GM15510 (cell line): ENCODE data around the gene METTL14.

Experiments used
- POLR2A ChIP-seq: IDR thresholded peaks from 3 replicates; pipeline ENCODE4 v1.6.1; 2011; ENCODE audit warnings: borderline replicate concordance; ENCODE audit not compliant: insufficient read length; ENCODE audit errors: extremely low read depth

Gene METTL14

GRCh38 chr4:118684873-118685811, at the start of gene METTL14:
METTL14 (plus strand) TSS chr4:118685392; CDS start chr4:118685535, 143 bp downstream.
- TF ChIP-seq POLR2A: peak; percentile 75

DNA sequence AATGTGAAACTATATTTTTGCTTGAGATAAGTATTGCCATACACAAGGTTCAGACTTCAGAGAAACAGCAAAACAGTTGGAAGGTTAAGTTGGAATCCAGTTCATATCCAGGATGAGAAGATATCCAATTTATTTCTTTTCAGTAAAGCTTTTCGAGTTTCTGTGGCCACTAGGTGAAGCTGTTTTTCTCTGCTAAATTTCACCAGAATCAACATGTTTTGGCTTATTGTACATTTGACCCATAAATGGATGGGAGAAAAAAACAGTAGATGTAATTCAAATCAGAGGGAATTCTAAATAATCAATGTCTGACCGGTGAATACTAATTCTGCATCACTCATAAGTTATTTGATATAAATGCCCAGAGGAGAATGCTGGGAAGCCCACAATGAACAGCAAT, 9.1 kb upstream of the METTL14 start:
- no peak for TF ChIP-seq POLR2A

DNA sequence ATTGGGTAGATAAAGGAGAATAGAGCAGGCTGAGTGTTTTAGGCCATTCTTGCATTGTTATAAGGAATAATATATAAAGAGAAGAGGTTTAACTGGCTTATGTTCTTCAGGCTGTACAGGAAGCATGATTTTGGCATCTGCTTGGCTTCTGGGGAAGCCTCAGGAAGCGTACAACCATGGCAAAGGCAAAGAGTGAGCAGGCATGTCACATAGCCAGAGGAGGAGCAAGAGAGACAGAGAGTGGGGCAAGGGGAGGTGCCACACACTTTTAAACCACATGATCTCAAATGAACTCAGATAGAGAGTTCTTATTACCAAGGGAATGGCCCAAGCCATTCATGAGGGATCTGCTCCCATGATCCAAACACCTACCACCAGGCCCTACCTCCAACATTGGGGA, 4.4 kb upstream of the METTL14 start:
- no peak for TF ChIP-seq POLR2A

DNA sequence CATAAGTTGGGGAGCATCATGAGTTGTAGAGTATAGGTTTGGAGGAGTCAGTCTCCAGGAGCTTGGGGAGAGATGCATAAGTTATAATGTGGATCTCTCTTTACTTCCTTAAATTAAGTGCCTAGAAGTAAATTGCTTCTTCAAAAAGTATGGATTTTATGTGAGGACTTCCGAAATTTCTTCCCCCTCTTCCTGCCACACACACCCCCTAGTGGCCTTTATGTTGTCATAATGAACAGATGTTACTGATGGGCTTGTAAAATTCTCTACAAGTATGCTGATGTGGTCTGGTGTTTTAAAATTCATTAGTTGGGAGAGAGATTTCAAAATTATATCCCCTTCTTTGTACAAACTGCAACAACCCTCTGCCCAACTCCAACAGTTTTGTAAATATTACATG, 2.3 kb upstream of the METTL14 start:
- TF ChIP-seq POLR2A: no peak

DNA sequence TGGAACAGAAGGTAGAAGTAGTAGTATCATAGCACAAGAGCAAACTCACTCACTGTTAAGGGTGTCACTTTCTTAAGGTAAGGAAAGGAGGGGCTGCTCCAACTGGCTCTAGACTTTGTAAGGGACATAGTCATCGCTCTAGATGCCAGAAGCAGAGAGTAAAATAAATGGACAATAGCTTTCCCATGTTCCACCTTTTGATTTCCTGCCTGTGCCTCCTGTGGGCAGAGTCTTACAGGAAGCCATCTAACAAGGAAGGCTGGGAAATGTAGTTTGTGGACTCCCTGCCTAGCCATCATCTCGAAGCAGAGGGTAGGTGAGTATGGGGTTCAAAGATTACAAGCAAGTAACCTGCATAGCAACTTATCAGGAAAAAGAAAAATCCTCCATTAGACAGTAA, 1.7 kb upstream of the METTL14 start:
- TF ChIP-seq POLR2A: no peak

GRCh38 chr4:118703118-118703517, 17.9 kb downstream of the METTL14 start:
- TF ChIP-seq POLR2A: no peak

- TF ChIP-seq POLR2A: no peak
Observed at GRCh38 chr4:118711052-118711451, 25.9 kb downstream of the METTL14 start.

DNA sequence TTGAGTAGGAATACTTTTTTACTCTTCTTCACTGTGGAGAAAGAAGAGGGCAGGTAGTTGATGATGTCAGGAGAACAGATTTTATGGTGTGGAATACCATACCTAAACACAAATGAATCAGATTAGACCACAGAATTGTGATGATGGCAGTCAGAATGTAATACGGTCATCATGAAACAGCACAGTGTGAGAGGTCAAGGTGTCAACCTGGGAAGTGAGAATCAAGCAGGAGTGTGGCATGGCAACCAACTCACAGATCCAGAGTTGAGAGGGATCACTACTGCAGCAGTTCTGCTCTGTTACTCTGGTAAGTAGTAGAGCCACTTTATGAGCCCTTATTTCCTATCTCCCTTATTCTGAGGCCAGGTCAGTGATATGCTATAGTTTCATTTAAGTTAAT, 27.7 kb downstream of the METTL14 start:
- TF ChIP-seq POLR2A: no peak

- TF ChIP-seq POLR2A: no peak
Observed at GRCh38 chr4:118714682-118715081, 29.5 kb downstream of the METTL14 start.

- TF ChIP-seq POLR2A: no peak
Observed at GRCh38 chr4:118716304-118716703, 31.1 kb downstream of the METTL14 start.

DNA sequence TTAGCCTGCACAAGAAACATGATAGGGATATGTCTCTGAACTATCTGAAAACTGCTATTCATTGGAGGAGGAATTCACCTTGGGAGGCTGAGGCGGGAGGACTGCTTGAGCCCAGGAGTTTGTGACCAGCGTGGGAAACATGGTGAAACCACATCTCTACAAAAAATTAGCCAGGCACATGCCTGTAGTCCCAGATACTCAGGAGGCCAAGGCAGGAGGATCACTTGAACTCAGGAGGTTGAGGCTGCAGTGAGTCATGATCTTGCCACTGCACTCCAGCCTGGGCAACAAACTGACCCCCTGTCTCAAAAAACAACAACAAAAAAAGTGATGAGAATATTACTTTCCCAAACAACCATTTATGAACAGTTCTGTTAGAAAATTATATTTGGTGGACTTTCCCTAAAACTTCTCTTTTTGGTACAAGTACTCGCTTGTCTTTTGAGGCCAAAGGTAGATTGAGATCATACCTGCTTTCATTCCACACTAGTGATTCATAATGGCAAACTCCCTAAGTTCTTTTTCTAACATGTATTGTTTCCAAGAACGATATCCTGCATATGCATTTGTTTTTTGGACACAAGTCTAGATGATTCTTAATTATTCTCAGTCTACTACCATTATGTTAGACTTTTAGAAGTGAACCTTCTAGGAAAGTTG, 33.4 kb downstream of the METTL14 start:
- TF ChIP-seq POLR2A: no peak

DNA sequence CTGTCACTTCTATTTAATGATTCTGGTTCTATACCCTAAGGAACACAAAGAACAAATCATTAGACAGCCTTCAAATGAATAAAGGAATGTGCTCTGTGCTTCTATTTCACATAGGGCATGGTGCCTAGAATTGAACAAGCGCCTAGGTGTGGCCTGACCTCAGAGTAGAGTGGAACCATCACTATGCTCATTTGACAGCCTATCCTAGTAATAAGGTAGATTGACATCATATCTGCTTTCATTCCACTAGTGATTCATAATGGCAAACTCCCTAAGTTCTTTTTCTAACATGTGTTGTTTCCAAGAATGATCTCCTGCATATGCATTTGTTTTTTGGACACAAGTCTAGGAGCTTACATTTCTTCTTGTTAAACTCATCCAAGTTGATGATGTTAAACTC, 36.6 kb downstream of the METTL14 start:
- no peak for TF ChIP-seq POLR2A

GRCh38 chr4:118723369-118723768, 38.2 kb downstream of the METTL14 start:
- TF ChIP-seq POLR2A: no peak

DNA sequence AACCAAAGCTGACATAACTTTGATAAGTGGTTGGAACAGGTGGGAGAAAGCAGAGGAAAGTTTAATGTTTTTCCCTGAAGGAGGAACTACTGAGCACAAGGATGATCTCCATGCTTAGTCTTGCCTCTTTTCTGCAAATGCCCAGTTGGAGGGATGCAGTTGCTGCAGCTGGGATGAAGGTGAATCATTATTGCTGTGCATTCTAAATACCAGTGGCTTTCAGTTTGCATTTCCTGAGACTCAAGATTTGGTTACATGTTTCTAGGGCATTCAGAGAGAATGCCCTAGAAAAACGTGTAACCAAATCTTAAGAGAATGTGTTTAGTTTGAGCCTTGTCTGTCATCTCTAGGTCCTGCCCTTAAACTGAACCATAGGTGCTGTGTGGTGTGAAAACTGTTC, 42.2 kb downstream of the METTL14 start:
- TF ChIP-seq POLR2A: no peak
